ENCODE data around the gene MTSS2.

The MTSS2 gene

GRCh38 chr16:70685938-70686375 lies at the start of gene MTSS2:
TSS of gene MTSS2 (minus strand) at chr16:70686053. CDS start at chr16:70685791, 262 bp downstream.
- peak; percentile 34 for DNase-seq

GRCh38 chr16:70735141-70735979 lies 49.5 kb upstream of the MTSS2 start:
- DNase-seq = no peak

GRCh38 chr16:70734522-70735095 lies 48.8 kb upstream of the MTSS2 start:
- DNase-seq = no peak

GRCh38 chr16:70730944-70731343 lies 45.1 kb upstream of the MTSS2 start:
- no peak for DNase-seq

- no peak for DNase-seq
These were observed 44.2 kb upstream of the MTSS2 start for GRCh38 chr16:70730031-70730430.

GRCh38 chr16:70729292-70729691 lies 43.4 kb upstream of the MTSS2 start:
- DNase-seq = no peak

- DNase-seq = no peak
These were observed 42.3 kb upstream of the MTSS2 start for GRCh38 chr16:70728150-70728549.

GRCh38 chr16:70726892-70727361 lies 41.1 kb upstream of the MTSS2 start:
- DNase-seq = no peak

GRCh38 chr16:70725912-70726828 lies 40.3 kb upstream of the MTSS2 start:
- DNase-seq = no peak

- DNase-seq = no peak
These were observed 39.4 kb upstream of the MTSS2 start for GRCh38 chr16:70725024-70725911.

- no peak for DNase-seq
These were observed 38.5 kb upstream of the MTSS2 start for GRCh38 chr16:70724146-70725023.

- no peak for DNase-seq
These were observed 37.9 kb upstream of the MTSS2 start for GRCh38 chr16:70723740-70724145.

- no peak for DNase-seq
These were observed 35.5 kb upstream of the MTSS2 start for GRCh38 chr16:70721202-70721963.

GRCh38 chr16:70720425-70721201 lies 34.8 kb upstream of the MTSS2 start:
- DNase-seq = no peak

- DNase-seq = no peak
These were observed 31.2 kb upstream of the MTSS2 start for GRCh38 chr16:70717065-70717464.

- DNase-seq = no peak
These were observed 30.1 kb upstream of the MTSS2 start for GRCh38 chr16:70715860-70716357.

GRCh38 chr16:70715055-70715858 lies 29.4 kb upstream of the MTSS2 start:
- no peak for DNase-seq

GRCh38 chr16:70714581-70715054 lies 28.8 kb upstream of the MTSS2 start:
- DNase-seq = no peak
